HG02852 (cell line): ENCODE results near the gene HELZ.

Source experiments
- ATAC-seq: cut with Tn5 transposase; IDR thresholded peaks from one replicate; pipeline ENCODE4 v1.9.1; 2021; ENCODE audit warnings: mild to moderate bottlenecking, moderate library complexity; ENCODE audit not compliant: unreplicated experiment

Gene HELZ

DNA sequence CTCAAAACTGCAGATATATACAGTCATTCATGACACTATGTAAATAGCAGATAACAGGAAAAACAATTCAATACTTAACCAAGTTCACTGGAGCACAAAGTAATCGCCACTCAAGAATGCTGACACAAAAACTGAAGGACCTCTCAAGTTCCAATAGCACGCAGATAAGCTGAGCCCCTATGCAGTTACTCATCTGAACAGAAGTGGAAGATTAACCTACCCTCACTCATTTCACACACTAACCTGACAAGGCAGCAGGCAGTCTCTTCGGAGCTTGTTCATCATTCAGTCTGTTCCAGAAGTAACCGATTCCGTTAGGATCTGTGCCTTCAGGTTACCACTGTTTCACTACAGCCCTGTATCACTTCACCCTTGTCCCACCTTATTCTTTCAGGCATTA, 6.0 kb downstream of the HELZ start:
- ATAC-seq = no peak

DNA sequence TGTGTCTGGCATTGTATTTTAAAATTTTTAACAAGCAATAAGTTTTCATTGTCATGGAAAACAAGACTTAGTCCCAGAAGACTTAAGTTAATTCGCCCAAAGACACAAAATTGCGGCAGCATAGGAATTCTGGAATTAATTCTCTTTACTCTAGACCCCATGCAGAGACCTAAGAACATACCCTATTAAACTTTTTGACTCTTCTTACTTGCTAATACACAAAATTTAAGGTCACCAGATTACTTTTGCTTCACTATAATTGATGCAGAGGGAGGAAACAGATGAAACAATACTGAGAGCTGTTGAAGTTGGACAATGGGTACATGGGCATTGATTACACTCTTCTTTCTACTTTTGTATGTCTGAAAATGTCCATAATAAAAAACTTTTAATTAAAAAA, 12.6 kb downstream of the HELZ start:
- no peak for ATAC-seq

DNA sequence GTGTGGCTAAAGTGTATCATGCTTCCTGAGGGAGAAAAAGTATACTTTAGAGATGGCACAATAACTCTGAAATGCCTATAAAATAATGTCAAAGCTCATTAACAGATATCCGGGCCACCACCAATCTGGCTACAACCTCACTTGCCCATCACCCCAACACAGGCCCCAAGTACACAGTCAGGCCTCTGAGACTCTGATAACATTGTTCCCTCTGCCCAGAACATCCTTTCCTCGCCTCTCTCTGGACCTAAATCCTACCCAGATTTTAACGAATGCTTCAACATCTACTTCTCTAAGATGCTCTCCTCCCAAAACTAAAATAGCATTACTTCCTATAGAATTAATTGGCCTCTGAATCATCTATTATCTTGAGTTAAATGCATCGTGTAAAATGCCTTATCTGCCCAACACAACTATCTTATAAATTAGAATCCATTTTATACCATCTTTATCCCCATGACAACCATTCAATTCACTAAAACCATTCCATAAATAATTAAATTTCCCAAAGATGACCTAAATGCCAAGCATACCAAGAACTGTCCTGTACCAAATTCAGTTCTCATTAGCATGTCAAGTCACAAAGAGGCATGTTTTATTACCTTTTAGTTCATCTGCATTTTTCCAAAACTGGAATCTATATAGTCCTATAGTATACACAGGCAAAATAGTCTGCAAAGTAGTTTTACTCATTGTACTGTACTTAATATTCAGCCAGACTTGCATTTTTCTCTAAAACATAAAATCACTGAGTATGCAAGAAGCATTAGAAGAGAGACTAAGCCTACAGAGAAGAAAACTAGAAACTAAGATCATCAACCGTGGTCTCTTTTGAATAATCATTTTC, 15.7 kb downstream of the HELZ start:
- ATAC-seq = no peak

DNA sequence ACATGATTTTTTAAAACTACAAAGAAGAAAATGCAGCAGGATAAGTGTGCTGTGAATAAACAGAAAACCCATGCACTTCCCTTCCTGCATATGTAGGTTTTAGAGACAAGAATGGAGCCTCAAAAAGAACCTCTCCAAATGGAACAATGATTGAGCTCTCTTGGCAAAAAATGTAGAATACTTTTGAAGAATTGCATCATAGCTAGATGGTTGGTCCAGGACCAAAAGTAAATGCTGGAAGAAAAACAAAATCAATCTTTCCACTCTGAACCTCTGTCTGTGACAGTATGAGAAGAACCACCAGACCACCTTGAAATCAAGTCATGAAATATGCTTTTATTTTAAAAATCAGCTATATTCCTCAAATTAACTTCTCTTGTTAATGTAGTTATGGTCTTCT, 17.5 kb downstream of the HELZ start:
- no peak for ATAC-seq

DNA sequence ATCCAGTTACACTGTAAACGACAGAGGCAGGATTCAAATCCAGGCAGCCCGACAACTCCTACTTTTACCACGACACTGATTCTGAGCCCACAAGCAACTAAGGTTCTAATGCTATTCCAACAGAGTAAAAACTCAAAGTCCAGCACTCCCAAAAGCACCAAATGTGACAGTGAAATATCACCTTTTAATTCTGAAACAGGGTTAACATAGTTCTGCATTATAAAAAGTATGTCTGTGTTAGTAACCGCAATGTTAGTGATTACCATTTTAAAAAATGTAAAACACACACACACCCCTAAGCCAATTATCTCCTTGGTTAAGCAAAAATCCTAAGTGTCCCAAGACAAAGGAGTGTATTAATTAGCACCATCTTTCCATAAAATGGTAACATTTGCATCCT, 19.7 kb downstream of the HELZ start:
- no peak for ATAC-seq

DNA sequence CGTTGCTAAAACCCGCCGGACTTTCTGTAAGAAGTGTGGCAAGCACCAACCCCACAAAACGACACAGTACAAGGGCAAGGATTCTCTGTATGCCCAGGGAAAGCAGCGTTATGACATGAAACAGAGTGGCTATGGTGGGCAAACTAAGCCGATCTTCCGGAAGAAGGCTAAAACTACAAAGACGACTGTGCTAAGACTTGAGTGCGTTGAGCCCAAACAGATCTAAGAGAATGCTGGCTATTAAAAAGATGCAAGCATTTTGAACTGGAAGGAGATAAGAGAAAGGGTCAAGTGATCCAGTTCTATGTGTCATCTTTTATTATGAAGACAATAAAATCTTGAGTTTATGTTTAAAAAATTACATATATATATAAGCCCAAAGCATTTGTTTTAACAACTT, 20.3 kb downstream of the HELZ start:
- ATAC-seq = no peak

DNA sequence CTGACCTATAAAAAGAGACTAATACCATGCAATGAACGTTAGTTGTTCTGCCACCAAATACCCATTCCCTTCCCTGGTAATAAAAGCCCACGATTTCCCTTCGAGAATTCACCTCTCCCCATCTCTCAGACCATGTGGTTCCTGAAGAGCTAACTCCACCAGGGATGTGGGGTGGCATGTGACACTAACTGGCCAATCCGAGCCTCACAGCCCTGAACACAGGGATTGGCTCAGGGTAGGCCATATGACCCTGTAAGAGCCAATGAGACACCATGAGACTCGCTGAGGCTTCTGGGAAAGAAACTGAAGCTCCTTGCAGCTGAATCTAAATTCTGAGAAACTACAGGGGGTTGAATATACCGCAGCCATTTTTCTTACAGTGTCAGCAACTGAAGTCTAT, 21.1 kb downstream of the HELZ start:
- no peak for ATAC-seq

DNA sequence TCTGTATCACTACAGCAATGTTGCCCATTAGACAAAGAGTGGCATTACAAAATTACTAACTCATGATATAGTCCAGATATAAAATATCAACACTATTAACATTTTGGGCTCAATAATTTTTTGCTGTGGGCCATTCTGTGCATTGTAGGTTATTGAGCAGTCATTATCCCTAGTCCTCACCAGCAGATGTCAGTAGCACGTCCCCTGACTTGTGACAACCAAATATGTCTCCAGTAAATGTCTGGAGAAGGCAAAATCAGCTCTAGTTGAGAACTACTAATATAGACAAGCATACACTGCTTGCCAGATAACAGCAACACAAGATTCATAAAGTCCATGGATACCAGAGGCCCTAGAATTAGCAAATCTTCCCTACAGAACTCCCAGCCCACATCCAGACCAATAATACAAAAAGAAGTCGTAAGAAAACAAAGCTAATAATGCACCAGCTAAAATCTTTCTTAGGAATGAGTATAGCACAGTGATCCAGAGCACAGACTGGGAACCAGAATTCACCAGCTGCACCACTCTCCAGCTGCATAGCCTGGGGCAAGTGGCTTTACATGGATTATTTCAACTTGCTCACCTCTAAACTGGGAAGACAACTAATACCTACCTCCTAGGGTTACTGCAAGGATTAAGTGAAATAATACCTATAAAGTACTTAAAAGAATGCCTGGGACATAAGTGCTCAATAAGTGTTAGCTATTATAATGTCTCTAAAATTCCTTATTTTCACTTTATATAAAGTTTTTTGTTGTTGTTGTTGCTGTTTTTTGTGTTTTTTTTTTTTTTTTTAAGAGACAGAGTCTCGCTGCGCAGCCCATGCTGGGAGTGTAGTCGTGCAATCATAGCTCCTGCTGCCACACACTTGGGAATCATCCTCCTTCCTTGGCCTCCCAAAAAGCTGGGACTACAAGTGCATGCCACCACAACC, 23.7 kb downstream of the HELZ start:
- no peak for ATAC-seq

DNA sequence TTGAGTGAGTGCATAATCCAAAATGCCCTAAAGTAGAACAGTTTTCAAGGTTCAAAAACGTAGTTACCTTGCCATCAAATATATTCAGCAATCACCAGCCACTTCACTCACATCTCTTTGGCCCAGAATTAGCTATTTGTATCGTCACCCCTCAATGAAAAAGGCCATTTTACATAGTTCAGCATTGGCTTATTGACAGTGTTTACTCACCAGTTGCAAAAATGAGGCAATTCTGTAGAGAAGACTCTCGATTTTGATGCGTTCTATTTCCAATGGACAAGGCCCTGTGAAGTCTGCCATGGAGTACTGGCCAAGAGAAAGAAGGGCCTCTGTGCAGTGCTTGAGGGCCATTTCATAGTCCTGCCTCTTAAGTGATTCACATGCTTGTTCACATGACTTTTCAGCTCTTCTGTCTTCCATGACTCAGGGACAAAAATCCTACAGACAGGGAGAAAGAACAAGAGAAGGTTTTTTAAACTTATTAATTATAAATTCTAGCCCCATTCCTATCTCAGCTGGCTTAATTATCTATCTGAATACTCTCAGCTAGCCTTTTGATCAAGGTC, 26.5 kb downstream of the HELZ start:
- ATAC-seq = no peak

DNA sequence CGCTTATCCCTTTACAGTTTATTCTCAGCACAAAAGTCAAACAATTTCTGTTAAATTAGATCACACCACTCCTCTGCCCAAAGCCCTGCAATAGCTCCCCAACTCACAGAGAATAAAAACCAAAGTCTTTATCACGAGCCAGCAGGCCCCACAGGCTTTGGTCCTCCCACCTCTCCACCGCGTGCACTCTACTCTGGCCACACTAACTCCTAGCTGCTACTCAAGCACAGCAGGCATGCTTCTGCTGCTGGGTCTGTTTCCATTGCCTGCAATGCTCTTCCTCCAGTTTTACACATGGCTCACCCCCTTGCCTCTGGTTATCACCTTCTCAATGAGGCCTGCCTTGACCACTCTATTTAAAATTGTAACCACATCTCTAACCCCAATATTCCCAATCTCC, 27.6 kb downstream of the HELZ start:
- no peak for ATAC-seq

DNA sequence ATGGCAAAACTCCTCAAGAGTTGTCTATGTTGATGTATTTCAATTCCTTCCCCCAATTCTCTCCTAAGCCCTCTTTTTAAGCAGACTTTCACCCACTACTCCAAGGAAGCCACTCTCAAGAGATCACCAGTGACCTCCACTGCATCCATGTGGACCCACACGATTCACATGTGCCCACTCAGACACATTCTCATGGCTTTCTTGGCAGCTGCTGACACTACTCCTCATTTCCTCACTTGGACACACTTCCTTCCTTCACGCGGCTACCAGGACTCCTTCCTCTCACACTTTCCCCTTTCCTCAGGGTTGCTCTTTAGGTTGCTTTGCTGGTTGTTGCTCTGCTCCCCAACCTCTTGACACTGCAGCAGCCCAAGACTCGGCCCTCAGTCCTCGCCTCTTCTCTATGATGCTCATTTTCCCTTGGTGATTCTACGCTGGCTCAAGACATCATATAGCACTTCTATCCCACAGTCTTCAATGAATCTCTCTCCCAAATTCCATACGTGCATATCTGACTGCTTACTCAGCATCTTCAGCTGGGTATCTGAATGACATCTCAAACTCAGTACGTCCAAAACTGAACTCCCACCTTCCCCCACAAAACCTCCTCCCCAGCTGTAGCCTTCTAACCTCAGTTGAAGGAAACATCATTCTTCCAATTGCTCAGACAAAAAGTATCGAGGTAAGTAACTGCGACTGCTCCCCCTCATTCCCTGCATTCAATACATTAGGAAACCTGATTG, 28.2 kb downstream of the HELZ start:
- no peak for ATAC-seq

DNA sequence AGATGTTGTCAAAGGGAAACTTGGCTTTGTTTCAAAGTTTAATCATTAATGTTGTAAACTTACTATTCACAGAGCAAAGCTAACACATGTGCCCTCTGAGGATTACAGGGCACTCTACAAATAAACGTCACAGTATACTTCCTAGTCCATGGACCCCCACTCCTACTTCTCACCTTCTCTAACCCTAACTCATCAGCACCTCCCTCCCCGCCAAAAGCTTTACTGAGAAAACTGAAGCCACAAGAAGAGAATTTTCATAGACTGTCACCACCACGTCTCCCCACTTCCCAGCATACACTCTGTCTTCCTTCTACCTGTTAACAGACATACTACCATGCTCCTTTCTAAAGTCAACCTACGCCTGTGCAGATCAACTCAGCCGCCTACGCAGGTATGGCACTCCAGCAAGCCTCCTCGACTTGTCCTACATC, 29.0 kb downstream of the HELZ start:
- ATAC-seq = no peak

DNA sequence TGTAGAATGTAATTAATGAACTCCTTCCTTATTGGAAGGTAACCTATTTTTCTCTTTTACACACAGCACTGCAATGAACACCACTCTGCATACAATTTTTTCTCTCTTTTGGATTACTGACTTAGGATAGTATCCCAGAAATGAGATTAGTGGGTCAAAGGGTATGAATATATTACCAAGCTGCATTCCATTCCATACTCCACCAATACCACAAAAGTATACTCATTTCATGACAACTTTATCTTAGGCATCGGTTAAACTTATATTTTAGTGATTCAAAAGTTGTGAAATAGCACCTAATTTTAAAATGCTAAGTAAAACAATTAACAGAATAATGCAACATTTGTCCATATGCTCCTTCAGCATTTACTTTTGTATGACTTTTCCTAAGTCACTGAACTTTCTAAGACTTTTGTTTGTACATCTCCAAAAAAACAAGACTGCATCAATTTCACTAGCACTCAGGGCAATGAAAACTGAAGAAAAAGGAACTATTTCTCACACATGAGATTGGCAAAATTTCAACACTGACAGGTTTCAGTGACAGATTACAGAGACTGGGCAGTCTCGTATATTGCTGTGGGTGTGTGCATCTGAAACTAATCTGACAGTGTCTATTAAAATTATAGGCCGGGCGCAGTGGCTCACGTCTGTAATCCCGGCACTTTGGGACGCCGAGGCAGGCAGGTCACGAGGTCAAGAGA, 32.1 kb downstream of the HELZ start:
- ATAC-seq = no peak

DNA sequence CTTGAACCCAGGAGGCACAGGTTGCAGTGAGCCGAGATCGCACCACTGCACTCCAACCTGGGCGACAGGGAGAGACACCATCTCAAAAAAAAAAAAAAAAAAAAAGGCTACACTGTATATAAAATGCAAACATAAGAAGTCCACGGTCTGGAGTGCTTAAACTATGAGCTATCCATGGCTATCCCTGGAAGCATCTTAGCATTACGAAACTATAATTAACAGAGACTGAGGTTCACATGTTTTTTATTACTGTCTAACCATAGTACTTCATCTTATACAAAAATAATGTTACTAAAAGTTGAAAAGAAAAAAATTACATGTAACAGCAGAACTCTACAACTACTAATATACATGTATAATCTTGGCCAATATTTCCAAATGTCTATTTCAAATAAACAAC, 32.8 kb downstream of the HELZ start:
- ATAC-seq = no peak

DNA sequence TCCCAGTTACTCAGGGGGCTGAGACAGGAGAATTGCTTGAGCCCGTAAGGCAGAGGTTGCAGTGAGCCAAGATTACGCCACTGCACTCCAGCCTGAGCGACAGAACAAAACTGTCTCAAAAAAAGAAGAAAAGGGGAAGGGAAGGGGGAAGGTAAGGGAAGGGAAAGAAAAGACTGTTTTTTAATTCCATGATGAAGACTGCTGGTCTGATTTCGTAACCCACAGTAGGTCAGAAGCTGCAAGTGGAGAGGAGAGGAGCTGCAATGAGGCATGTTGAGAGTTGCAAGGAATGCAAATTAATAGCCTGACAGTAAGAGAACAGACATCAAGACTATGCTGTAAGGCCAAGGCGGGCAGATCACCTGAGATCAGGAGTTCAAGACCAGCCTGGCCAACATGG, 33.3 kb downstream of the HELZ start:
- no peak for ATAC-seq

DNA sequence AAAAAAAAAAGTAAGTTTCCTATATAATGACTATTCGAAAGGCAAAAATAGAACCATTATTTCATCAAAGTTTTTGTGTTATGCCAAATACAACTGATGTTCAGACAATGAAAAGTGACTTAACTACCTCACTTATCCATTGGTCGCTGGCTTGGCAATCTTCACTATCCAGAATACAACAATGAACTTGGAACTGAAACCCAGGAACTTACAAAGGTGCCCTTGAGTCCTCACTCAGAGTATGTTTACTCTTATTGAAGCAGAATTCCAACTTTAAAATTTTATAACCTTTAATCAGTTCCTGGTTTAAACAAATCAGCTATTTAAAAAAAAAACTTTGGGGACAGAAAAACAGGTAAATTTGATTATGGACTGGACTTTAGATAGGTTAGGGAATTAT, 34.1 kb downstream of the HELZ start:
- no peak for ATAC-seq

DNA sequence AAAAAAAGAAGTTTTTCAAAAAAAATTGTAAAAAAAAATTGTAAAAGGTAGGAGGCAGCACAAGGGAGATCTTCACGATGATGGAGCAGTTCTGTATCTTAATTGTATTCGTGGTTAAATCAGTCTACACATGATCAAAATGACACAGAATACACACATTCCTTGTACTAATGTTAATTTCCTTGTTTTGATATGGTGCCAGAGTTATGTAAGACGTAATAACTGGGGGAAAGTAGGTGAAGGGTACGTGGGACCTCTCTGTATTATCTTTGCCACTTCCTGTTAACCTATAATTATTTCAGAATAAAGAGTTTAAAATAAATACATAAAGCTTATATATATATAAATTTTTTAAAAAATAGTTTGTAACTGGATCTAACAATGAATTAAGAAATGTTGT, 36.8 kb downstream of the HELZ start:
- ATAC-seq = no peak

DNA sequence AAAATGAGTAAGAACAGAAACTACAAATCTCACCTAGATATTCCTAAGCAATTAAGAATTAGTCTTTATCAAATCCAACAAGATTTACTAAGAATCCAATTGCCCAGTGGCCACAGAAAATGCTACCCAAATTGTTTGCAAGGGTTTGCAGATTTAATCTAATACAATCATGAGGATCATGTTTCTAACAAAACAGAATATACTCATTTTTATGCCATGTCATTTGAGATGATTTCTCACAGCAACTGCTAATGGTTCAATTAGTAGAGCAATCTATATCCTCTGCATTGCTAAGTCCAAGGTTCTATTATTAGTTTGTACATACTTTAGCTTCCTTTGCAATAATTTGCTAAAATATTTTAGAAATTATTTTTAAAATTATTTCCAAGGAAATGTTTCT, 41.2 kb downstream of the HELZ start:
- no peak for ATAC-seq

DNA sequence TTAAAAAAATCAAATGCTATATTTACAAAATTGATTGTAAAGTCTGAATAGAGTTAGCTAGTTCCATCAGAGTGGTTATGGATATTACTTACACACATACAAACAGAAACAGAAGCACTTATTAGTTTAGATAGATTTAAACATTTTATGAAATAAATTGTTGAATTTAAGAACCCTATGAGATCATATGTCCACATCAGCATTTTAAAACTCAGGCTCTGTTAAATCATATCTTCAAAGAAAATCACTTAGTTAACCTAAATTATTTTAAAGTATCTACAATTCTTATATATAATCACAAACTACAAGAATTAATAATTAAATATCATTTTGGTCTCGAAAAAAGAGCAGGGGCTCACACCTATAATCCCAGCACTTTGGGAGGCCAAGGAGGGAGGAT, 42.5 kb downstream of the HELZ start:
- no peak for ATAC-seq

DNA sequence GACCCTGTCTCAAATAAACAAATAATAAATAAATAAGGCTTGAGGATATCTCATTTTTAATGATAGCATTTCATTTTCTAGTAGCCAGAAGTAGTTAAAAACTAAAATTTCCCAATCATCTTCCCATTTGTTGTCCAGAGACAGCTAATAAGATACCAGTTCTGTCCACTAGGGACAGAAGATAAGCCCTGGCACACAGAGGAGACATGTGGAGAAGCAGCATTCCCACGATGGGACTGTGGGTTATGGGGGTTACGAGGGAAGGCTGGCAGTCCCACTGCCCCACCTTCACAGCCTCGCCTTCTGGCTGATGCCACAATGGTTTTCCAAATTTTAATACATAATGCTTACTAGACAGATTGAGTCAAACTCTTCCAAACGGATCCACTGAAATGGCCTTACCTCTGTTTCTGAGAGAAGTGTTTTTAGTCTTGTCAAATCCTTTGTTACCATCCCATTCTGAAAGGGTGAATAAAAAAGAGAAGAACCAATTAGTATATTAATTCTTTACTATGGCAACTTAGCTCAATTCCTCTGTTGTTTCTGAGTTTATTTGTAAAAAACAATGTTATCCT, 44.2 kb downstream of the HELZ start:
- ATAC-seq = no peak
